K562 (cell line): ENCODE results near the gene LGALS14. TPM values are rescaled to one million over a fixed set of nuclear protein-coding genes. Genes with fewer than 3 reads are reported as not detected.

Source experiments
- ATAC-seq: fragments of 200-7000 bp; cut with Tn5 transposase; 3 replicates; pipeline ENCODE4 v1.9.1; 2020; ENCODE audit warnings: moderate library complexity
- BruUV-seq: library from RNA; stranded (reverse); fragments of 400-500 nt; replicated peaks from 2 replicates; lab custom pipeline; 2021; lab: Mats Ljungman, UMichigan
- CTCF ChIA-PET: fragments of 300-600 bp; formaldehyde crosslinking; extraction: SDS; loops from one replicate; lab custom pipeline; 2021; ENCODE audit warnings: low intra/inter-chr PET ratio; lab: Yijun Ruan, JAX
- POLR2A ChIA-PET: fragments of 300-600, 350-650 bp; sonication (Branson Sonifier 250); formaldehyde crosslinking; extraction: SDS; loops from one replicate; lab custom pipeline; 2021; ENCODE audit warnings: antibody characterized with exemption, inconsistent platforms; lab: Yijun Ruan, JAX
- DNase-seq, 4 experiments: peaks; one replicate each; pipeline versions ENCODE4 v3.0.0 to v3.0.0-alpha.2; 2011 to 2018; ENCODE audit warnings: low spot score in 3 of 4, mixed read lengths in 3 of 4; ENCODE audit errors: extremely low read depth in 1 of 4
- FAIRE-seq: peaks from 2 replicates; lab custom pipeline; 2011; peaks lifted over from hg19 to GRCh38; lab: Jason Lieb, UNC
- H2AFZ ChIP-seq: 2 replicates; pipeline ENCODE4 v1.6.0; 2011; ENCODE audit warnings: low read depth, low read length, control low read depth, inconsistent platforms
- H3K27ac ChIP-seq: fragments of 200-600 bp; 3 replicates; pipeline ENCODE4 v1.8.0; 2011; ENCODE audit warnings: low read depth, mild to moderate bottlenecking, control low read depth, inconsistent platforms, low read length, moderate library complexity, mixed read lengths; ENCODE audit errors: extremely low read depth
- H3K27me3 ChIP-seq, 2 experiments: fragments of 300-600 bp in 1 of 2; 2 replicates in 1 of 2; 3 replicates in 1 of 2; pipeline versions ENCODE4 v1.6.0 to v1.8.0; 2011; ENCODE audit warnings: inconsistent platforms in 2 of 2, low read length in 2 of 2, mild to moderate bottlenecking in 1 of 2, mixed read lengths in 1 of 2, moderate library complexity in 1 of 2; ENCODE audit not compliant: control insufficient read depth in 2 of 2, insufficient read depth in 2 of 2
- H3K36me3 ChIP-seq: fragments of 300-600 bp; 3 replicates; pipeline ENCODE4 v1.8.0; 2011; ENCODE audit warnings: mild to moderate bottlenecking, low read length, inconsistent platforms; ENCODE audit not compliant: control insufficient read depth, insufficient read depth
- H3K4me1 ChIP-seq, 2 experiments: fragments of 200-600 bp in 1 of 2; replicated peaks in 1 of 2; 2 replicates in 1 of 2; 3 replicates in 1 of 2; pipeline versions ENCODE4 v1.5.1 to v1.8.0; 2011; ENCODE audit warnings: inconsistent platforms in 2 of 2, low read length in 2 of 2, mild to moderate bottlenecking in 1 of 2, mixed read lengths in 1 of 2, moderate library complexity in 1 of 2; ENCODE audit not compliant: control insufficient read depth in 2 of 2, insufficient read depth in 2 of 2
- H3K4me2 ChIP-seq: 2 replicates; pipeline ENCODE4 v1.6.1; 2011; ENCODE audit warnings: low read length, control low read depth, inconsistent platforms, mixed read lengths; ENCODE audit not compliant: insufficient read depth
- H3K4me3 ChIP-seq: fragments of 200-600 bp; sonication (generic), shearing (Covaris generic); 2 replicates; pipeline ENCODE4 v1.5.1; 2016; ENCODE audit warnings: control low read depth, inconsistent platforms
- H3K79me2 ChIP-seq: fragments of 200-600 bp; 3 replicates; pipeline ENCODE4 v1.8.0; 2011; ENCODE audit warnings: low read length, inconsistent platforms; ENCODE audit not compliant: control insufficient read depth, insufficient read depth
- H3K9ac ChIP-seq, 2 experiments: 2 replicates each; pipeline versions ENCODE4 v1.6.0 to v1.6.1; 2011; ENCODE audit warnings: low read depth in 2 of 2, low read length in 2 of 2, control low read depth in 1 of 2, inconsistent platforms in 1 of 2, mild to moderate bottlenecking in 1 of 2, mixed read lengths in 1 of 2; ENCODE audit not compliant: insufficient read depth in 1 of 2
- H3K9me1 ChIP-seq: one replicate; pipeline ENCODE4 v1.6.0; 2011; ENCODE audit warnings: inconsistent platforms, mild to moderate bottlenecking, low read length, moderate library complexity; ENCODE audit not compliant: control insufficient read depth, insufficient read depth
- H3K9me3 ChIP-seq: replicated peaks from 2 replicates; pipeline ENCODE4 v1.5.1; 2011; ENCODE audit warnings: low read depth, low read length, inconsistent platforms; ENCODE audit not compliant: control insufficient read depth, insufficient read depth
- H4K20me1 ChIP-seq: replicated peaks from 2 replicates; pipeline ENCODE4 v1.6.1; 2011; ENCODE audit warnings: low read length, inconsistent platforms, mixed read lengths; ENCODE audit not compliant: control insufficient read depth, insufficient read depth
- ARHGAP35 ChIP-seq: fragments of 450-650 bp; IDR thresholded peaks from 2 replicates; pipeline ENCODE4 v1.6.1; 2018; ENCODE audit not compliant: partially characterized antibody
- CHAMP1 ChIP-seq: fragments of 450-650 bp; IDR thresholded peaks from 2 replicates; pipeline ENCODE4 v1.6.1; 2016; ENCODE audit warnings: mild to moderate bottlenecking
- CREB3 ChIP-seq: fragments of 450-650 bp; conservative IDR thresholded peaks from 2 replicates; pipeline ENCODE4 v1.6.1; 2016; ENCODE audit warnings: missing genetic modification characterization, low read depth, mild to moderate bottlenecking, missing compliant biosample characterization, moderate library complexity
- KAT7 ChIP-seq: sonication (generic); formaldehyde crosslinking; IDR thresholded peaks from 2 replicates; pipeline ENCODE4 v1.8.0; 2022; ENCODE audit warnings: missing genetic modification reagents, mild to moderate bottlenecking, borderline replicate concordance
- MAFG ChIP-seq: fragments of 450-650 bp; conservative IDR thresholded peaks from 2 replicates; pipeline ENCODE4 v1.6.1; 2016; ENCODE audit warnings: missing genetic modification characterization, missing compliant biosample characterization
- NRF1 ChIP-seq, 2 experiments: fragments of 450-650 bp; IDR thresholded peaks in 1 of 2; conservative IDR thresholded peaks in 1 of 2; 2 replicates each; pipeline ENCODE4 v1.6.1; 2014; ENCODE audit warnings: mild to moderate bottlenecking in 2 of 2
- PPARD ChIP-seq: fragments of 250-450 bp; sonication (Bioruptor Pico); IDR thresholded peaks from 2 replicates; pipeline ENCODE4 v1.8.0; 2022; ENCODE audit warnings: inconsistent platforms, mild to moderate bottlenecking, moderate library complexity
- ZBED1 ChIP-seq: IDR thresholded peaks from 2 replicates; pipeline ENCODE4 v1.6.1; 2014
- ZNF274 ChIP-seq: IDR thresholded peaks from 2 replicates; pipeline ENCODE4 v1.6.1; 2011; ENCODE audit warnings: low read depth, mild to moderate bottlenecking, low read length, moderate library complexity, borderline replicate concordance
- ZNF318 ChIP-seq, 2 experiments: fragments of 450-650 bp; IDR thresholded peaks; 2 replicates each; pipeline ENCODE4 v1.6.1; 2016; ENCODE audit warnings: mild to moderate bottlenecking in 2 of 2, borderline replicate concordance in 1 of 2, low read depth in 1 of 2, moderate library complexity in 1 of 2
- ZNF75A ChIP-seq: fragments of 450-650 bp; formaldehyde crosslinking; IDR thresholded peaks from 2 replicates; pipeline ENCODE4 v1.4.0; 2020; ENCODE audit warnings: mild to moderate bottlenecking
- ZSCAN29 ChIP-seq: fragments of 450-650 bp; IDR thresholded peaks from 2 replicates; pipeline ENCODE4 v1.6.1; 2017
- WGBS: fragments of 100-300 bp; shearing (Covaris generic); methylation state at CpG from one replicate; pipeline ENCODE4 v1.1.6; 2016; ENCODE audit warnings: low coverage, mixed read lengths; ENCODE audit not compliant: insufficient coverage; ENCODE audit errors: missing lambda C conversion rate; 5-methylcytosine and 5-hydroxymethylcytosine counted together
- in situ Hi-C: fragments of 300-500 bp; cut with MboI; formaldehyde crosslinking; loops from 4 replicates; pipeline ENCODE4 v1.15.0; 2018; ENCODE audit warnings: inconsistent platforms, mixed read lengths
- intact Hi-C: fragments of 100-400 bp; cut with micrococcal nuclease; formaldehyde crosslinking; loops from 2 replicates; pipeline ENCODE4 v1.14.2; 2022
- polyA plus RNA-seq, 8 experiments: library from polyadenylated mRNA; depleted of rRNA in 4 of 8; stranded (reverse) in 5 of 8; unstranded in 3 of 8; fragments of >200 nt; fragmentation: Nextera tagmentation in 2 of 8; fragmentation: Illumina TruSeq in 1 of 8; extraction: Ambion mirVana in 2 of 8; extraction: Trizol in 1 of 8; gene quantifications; 2 replicates each; pipeline versions ENCODE4 v1.2.1 to v1.2.3, GENCODE V29; 2011 to 2014; ENCODE audit warnings: inconsistent platforms in 1 of 8, missing spikeins in 1 of 8
- total RNA-seq, 7 experiments: library from RNA; depleted of rRNA in 6 of 7; stranded (reverse); fragments of >200 nt in 6 of 7; fragmentation: Illumina TruSeq in 2 of 7; extraction: Trizol in 2 of 7; gene quantifications; 2 replicates each; pipeline versions ENCODE4 v1.2.1 to v1.2.3, GENCODE V29; 2011 to 2021; ENCODE audit warnings: low replicate concordance in 1 of 7

Gene LGALS14
- total and polyA plus RNA-seq, 9 of the 15 experiments (the other 6 are each of a cell fraction or from before 2014, with no cell fraction given) = not detected

- CTCF ChIA-PET = no interaction called here
- Histone ChIP-seq H3K79me2 (no peaks in the 10 kb centered on the region), H3K36me3 (no peaks in the 10 kb centered on the region), H4K20me1 (no peaks in the 10 kb centered on the region), H3K9ac (no peak overlapping the region), H3K9me3 (no peaks in the 10 kb centered on the region), H3K4me2 (no peak overlapping the region), H3K27ac (no peak overlapping the region), H3K4me3 (no peak overlapping the region), H3K27me3 (peaks cover 0 to 5% of the 10 kb centered on the region in 2 experiments; a peak in 1 of 5 replicates), H2AFZ (no peak overlapping the region), H3K9me1 (no peaks in the 10 kb centered on the region), H3K4me1 (no peaks in the 10 kb centered on the region)
- DNase-seq (no peak), FAIRE-seq (no peak), ATAC-seq (no peak)
- no TSS peak for BruUV-seq
- in situ Hi-C loops = no loop called here
- intact Hi-C loops = no loop called here
- WGBS = 0% methylated on average over 3 of the region's 3 CpGs
- POLR2A ChIA-PET = no interaction called here
- no peak for TF ChIP-seq CREB3 (tag)
- TF ChIP-seq ZBED1 = no peak
- TF ChIP-seq CHAMP1 = no peak
- no peak for TF ChIP-seq PPARD
- TF ChIP-seq MAFG = no peak
- TF ChIP-seq ARHGAP35 = no peak
- no peak for TF ChIP-seq ZNF318 (IDR thresholded peaks at IDR 0.05; ENCODE audit: borderline replicate concordance in 1 of 2, low read depth in 1 of 2)
- TF ChIP-seq NRF1 (conservative IDR thresholded peaks at IDR 0.05 in 1 of 2, IDR thresholded peaks at IDR 0.05 in 1 of 2) = no peak
- TF ChIP-seq ZSCAN29 = no peak
- TF ChIP-seq ZNF274 = no peak
- TF ChIP-seq KAT7 (CRISPR knock-in tag) = no peak
- no peak for TF ChIP-seq ZNF75A (CRISPR knock-in tag)
Measured at GRCh38 chr19:39735688-39736087, 31.4 kb downstream of the LGALS14 start.
